AG08395 (cell line): ENCODE measurements around the gene CLSTN2.

Experiments used
- DNase-seq: peaks from one replicate; pipeline ENCODE4 v3.0.0; 2012; ENCODE audit warnings: mixed read lengths, low spot score

The CLSTN2 gene

DNA sequence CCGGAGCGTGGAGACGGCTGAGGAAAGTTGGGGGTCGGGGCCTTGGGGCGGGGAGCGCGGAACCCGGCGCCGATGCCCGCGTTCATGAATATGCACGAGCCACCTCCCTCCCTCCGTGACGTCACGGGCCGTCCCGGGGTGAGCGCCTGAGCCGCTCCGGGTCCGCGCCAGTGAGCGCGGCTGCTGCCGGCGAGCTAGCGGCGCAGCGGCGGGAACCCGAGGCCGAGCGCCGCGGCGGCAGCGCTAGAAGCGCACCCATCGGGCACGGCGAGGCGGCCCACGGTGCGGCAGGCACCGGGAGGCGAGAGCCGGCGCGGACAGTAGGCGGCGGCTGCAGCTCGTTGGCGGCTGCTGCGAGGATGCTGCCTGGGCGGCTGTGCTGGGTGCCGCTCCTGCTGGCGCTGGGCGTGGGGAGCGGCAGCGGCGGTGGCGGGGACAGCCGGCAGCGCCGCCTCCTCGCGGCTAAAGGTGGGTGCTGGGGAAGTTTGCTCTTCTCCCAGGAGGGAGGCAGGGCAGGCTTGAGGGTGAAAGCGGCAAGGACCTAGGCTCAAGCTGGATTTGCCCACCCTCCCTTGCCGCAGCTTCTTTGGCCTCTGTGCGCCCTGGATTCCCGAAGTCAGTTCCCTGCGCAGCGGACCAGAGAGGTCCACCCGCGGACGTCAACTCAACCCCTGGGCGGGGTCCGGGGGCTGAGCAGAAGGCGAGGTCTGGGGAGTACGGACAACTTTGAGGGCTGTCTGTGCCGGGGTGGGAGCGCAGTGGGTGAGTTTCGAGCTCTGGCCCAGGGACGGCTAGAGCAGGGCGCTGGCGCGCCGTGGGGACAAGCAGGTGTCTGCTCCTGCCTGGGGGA, at the start of gene CLSTN2:
Gene CLSTN2 (plus strand): TSS at position 170 of the 850 bp plus-strand sequence.
- peak; percentile 33 for DNase-seq

DNA sequence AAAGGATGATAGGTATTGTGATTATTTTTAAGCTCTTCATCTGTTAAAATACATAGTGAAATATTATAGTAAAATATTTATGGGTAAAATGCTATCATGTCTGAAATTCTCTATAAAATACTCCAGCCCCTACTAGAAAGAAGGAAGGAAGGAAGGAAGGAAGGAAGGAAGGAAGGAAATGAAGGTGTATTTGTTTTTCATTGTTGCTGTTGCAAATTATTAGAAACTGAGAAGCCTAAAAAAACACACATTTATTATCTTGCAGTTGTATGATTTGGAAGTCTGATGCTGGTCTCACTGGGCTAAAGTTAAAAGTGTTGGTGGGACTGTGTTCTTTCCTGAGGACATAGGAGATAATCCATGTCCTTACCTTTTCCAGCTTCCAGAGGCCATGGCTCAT, 47.6 kb upstream of the CLSTN2 start:
- no peak for DNase-seq

DNA sequence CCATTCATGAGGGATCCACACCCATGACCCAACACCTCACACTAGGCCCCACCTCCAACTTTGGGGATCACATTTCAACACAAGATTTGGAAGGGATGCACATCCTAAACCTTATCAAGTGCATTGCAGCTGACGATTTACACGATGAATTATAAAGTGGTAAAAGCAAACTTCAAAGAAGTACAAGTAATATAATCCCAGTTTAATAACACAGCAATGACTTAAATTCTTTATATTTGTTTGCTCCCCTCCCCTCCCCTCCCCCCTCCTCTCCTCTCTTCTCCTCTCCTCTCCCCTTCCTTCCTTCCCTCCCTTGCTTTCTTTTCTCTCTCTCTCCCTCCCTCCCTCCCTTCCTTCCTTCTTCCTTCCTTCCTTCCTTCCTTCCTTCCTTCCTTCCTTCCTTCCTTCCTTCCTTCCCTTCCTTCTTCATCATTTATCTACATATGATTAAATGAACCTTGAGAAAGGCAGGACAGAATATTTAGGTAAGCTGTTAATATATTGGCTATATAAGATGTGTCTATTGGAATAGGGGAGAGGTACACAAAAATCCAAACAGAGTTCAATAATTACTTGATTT, 46.3 kb upstream of the CLSTN2 start:
- DNase-seq: no peak

GRCh38 chr3:139893267-139893962, 41.6 kb upstream of the CLSTN2 start:
- DNase-seq: no peak

- no peak for DNase-seq
Observed at GRCh38 chr3:139893963-139894642, 40.9 kb upstream of the CLSTN2 start.

DNA sequence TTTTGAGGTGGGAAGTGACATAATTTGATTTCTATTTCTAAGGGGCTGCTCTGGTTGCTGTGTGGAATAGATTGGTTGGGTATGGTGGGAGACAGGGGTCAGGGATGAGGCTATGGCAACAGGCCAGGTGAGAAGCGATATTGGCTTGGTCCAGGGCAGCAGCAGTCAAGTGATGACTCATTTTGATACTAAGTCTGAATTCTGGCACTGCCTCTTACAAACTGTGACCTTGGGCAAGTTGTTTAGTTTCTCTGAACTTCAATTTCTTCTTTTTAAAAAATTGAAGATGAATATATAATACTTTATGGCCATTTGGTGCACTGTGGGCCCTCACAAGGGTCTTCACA, 40.4 kb upstream of the CLSTN2 start:
- no peak for DNase-seq

GRCh38 chr3:139897759-139898158, 37.2 kb upstream of the CLSTN2 start:
- DNase-seq: no peak

DNA sequence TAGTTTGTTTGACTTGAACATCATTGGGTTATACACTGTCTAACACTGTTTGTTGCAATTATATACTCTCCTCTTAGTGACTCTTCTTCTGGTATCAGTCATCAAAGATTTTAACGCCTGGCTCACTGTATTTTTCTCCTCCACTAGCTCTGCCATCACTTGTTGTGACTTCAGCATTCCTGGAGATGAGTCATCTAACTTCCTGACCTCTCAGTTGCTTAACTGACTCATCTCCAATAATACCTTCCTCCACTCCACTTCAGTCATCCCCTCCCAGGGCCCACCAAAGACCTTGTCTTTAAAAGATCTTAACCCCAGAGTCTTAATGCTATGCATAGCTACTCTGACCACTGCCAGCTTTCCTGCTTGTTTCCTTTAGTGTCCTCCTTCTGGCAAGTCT, 28.6 kb upstream of the CLSTN2 start:
- DNase-seq: peak; percentile 7

DNA sequence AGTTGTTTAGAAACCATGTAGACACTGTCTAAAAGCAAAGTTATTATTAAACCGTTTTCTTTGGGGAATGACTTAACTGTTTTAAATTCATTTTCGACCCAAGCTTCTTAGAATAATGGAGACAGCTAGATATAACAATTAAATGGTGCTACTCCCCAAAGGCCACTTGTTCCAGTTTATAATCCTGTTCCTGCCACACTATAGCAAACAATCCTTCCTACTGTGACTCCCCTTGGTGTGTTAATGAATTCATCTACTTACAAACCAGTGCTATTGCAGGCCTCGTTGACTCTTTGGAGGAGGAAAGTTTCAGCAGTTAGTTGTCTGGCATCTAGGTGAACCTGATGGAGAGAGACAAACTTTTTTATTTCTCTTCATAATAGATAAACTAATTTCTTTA, 25.2 kb upstream of the CLSTN2 start:
- DNase-seq: no peak

DNA sequence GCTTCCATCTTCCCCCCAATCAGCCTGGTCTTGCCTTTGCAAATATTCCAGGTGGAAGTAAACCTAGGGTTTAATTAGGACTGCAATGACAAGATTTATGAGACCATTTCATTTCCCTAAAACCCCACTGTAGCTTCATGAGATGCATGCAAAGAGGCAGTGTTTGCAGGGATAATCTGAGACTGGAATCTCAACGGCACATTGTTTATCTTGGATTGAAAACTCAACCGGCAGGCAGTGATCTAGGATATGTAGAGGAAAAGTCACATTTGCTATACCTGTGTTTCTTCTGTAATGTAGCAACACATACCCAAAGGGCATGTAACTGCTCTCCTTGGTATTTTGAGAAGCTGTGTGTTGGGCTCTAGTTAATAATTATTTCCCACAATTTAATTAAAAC, 18.7 kb upstream of the CLSTN2 start:
- DNase-seq: no peak

DNA sequence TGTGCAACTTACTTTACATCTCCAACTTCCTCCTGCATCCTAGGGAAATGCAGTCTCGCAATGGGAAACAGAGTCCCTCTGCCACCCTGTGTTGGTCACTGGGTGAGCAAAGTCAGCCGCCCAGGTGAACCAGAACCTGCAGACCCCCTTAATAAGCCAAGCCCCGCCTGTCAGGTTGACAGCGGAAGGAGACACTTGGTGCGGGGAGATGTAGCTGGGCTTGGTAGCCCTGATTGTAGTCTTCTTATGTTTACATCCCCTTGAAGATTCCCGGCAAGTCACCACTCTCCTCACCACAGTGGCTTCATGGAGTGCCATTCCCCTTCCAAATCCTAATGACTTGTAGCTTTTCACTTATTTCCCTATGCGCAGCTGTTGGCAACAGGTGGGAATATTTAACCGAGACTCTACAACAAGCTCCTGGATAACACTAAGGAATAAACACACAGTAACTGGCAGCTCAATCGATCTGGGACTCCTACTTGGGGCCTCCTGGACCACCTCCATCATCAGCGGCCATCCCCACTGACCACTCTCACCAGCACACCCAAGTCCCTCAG, 17.7 kb upstream of the CLSTN2 start:
- DNase-seq: no peak

- DNase-seq: no peak
Observed at GRCh38 chr3:139928708-139929505, 6.1 kb upstream of the CLSTN2 start.

DNA sequence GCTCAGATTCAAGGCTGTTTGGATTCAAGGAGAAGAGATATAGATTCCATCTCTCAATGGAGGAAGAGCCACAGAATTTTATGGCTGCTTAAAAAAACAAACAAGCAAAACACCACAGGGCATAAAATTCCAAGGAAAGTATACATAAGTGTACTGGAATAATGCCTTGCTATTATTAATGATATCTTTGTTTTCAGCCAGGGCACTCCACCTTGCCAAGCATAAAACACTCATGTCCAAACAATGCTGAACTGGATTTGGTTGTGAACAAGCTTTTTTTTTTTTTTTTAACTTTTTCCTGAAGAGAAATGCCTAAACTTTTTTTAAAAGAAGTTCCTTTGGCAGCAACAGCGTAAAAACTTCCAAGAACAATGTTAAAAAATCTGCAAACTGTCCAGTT, 4.8 kb upstream of the CLSTN2 start:
- DNase-seq: no peak

GRCh38 chr3:139933766-139934165, 1.2 kb upstream of the CLSTN2 start:
- no peak for DNase-seq

- peak; percentile 5 for DNase-seq
Observed at GRCh38 chr3:139934613-139935015, 371 bp upstream of the CLSTN2 start.

GRCh38 chr3:139935866-139936817, 1.2 kb downstream of the CLSTN2 start:
- peak; percentile 12 for DNase-seq

DNA sequence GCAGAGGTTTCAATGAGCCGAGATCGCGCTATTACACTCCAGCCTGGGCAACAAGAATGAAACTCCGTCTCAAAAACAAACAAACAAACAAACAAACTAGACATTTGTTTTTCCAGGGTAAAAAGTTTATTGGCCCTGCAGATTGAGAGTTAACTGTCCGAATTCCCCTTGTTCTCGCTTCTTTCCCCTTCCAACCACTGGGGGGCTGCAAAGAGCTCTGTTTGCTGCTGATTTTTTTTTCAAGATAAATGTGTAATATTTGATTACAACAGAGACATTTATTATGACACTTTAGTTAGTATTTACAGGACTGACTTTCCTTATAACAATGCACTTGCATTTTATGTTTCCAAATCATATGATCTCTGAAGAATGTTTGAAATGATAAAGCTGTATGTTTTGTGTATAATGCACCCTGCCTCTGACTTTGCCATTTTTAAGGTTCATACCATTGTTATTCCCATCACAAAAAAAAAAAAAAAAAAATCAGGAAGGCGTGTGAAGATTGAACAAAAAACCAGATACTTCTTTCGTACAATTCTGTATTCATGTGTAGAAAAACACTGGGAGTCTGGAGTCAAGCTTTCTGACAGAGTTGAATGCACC, 2.8 kb downstream of the CLSTN2 start:
- peak; percentile 57 for DNase-seq

GRCh38 chr3:139939681-139940190, 4.8 kb downstream of the CLSTN2 start:
- no peak for DNase-seq

GRCh38 chr3:139940622-139941021, 5.6 kb downstream of the CLSTN2 start:
- no peak for DNase-seq

- no peak for DNase-seq
Observed at GRCh38 chr3:139941580-139941979, 6.6 kb downstream of the CLSTN2 start.
